Heart right ventricle (tissue), 16 donors: Measurements from ENCODE around the gene ZBTB46. TPM values are rescaled to one million over a fixed set of nuclear protein-coding genes. Genes with fewer than 3 reads are reported as not detected.

Experiments used
- ATAC-seq, 8 donors: fragments of 200-7000 bp; cut with Tn5 transposase; one replicate each; pipeline ENCODE4 v1.9.1; 2020; ENCODE audit warnings: mild to moderate bottlenecking in 8 of 8, moderate library complexity in 8 of 8, moderate number of reproducible peaks in 1 of 8
- DNase-seq, 2 donors: peaks; one replicate each; pipeline ENCODE4 v3.0.0-alpha.2; 2020
- H3K27ac ChIP-seq, 10 donors: fragments of 200-600 bp; sonication (generic) in 2 of 10; one replicate each; pipeline versions ENCODE4 v1.5.0 to v1.8.0; 2020 to 2022; ENCODE audit warnings: mild to moderate bottlenecking in 3 of 10
- H3K27me3 ChIP-seq, 7 donors: fragments of 200-600 bp; one replicate each; pipeline ENCODE4 v1.8.0; 2021 to 2022; ENCODE audit warnings: mild to moderate bottlenecking in 2 of 7
- H3K36me3 ChIP-seq, 9 donors: fragments of 200-600 bp; sonication (generic) in 1 of 9; one replicate each; pipeline versions ENCODE4 v1.5.0 to v1.8.0; 2020 to 2022; ENCODE audit warnings: mild to moderate bottlenecking in 2 of 9
- H3K4me1 ChIP-seq, 9 donors: fragments of 200-600 bp; sonication (generic) in 1 of 9; one replicate each; pipeline versions ENCODE4 v1.5.0 to v1.8.0; 2020 to 2022; ENCODE audit warnings: mild to moderate bottlenecking in 4 of 9
- H3K4me3 ChIP-seq, 10 donors: fragments of 200-600 bp; sonication (generic) in 2 of 10; one replicate each; pipeline versions ENCODE4 v1.5.0 to v1.8.0; 2020 to 2022; ENCODE audit warnings: mild to moderate bottlenecking in 7 of 10, moderate library complexity in 2 of 10
- H3K9me3 ChIP-seq, 11 donors: fragments of 200-600 bp in 10 of 11; sonication (generic) in 2 of 11; one replicate each; pipeline versions ENCODE4 v1.5.0 to v1.8.0; 2013 to 2022; ENCODE audit warnings: mild to moderate bottlenecking in 2 of 11, control low read depth in 1 of 11, moderate library complexity in 1 of 11
- WGBS, 2 donors: extraction: QIAGEN DNeasy Blood & Tissue Kit; methylation state at CpG; one replicate each; pipeline ENCODE4 v1.1.7; 2013; ENCODE audit warnings: inconsistent platforms in 1 of 2; 5-methylcytosine and 5-hydroxymethylcytosine counted together
- intact Hi-C, 10 donors: fragments of 100-400 bp; cut with DNase I; formaldehyde crosslinking; loops; one replicate each; pipeline versions ENCODE4 v1.11.1 to v1.14.2; 2022
- polyA plus RNA-seq, 2 donors: library from polyadenylated mRNA; stranded (reverse); fragments of 200-250 nt; gene quantifications; one replicate each; pipeline ENCODE4 v1.2.3, GENCODE V29; 2013
- total RNA-seq, 10 donors: library from RNA; stranded (reverse); fragmentation: NEBNext Ultra II Directional in 3 of 10; extraction: Animal tissue kit (Norgen Biotek cat#: 25700) in 3 of 10; gene quantifications; one replicate each; pipeline versions ENCODE4 v1.2.1 to v1.2.4, GENCODE V29; 2021 to 2023
- TF ChIP-seq, protein P1 (sequence below), 9 donors: fragments of 200-600 bp; sonication (generic) in 2 of 9; IDR thresholded peaks; one replicate each; pipeline versions ENCODE4 v1.5.0 to v1.8.0; 2021 to 2022; ENCODE audit warnings: antibody characterized with exemption in 9 of 9, mild to moderate bottlenecking in 5 of 9, moderate library complexity in 1 of 9
- donor health status: Arrhythmogenic right ventricular cardiomyopathy.
- donor health status: ischemic (EF 13 %, LVEDD 7.1; RV severe dilation, severe dysfunction).
- donor health status: healthy with polysubstance abuse.
- donor health status: DM: no; HTN: yes; CAD: no.
- donor health status: DM: no; HTN: no; CAD: no.
- donor health status: ischemic (EF 25% LVEDD 6.9; RV normal size, moderate dysfunction).
- donor health status: ischemic (EF 25% LVEDD 5.7; RV mildly dilated, moderate dysfunction).
- donor health status: healthy.
- donor health status: DM: yes; HTN: yes; CAD: no.
- donor health status: Ischemic cardiomyopathy.
- donor health status: ischemic (EF 35%, LVEDD 5.7; RV mildly dilated, moderate dysfunction).
- donor health status: nonischemic (EF 11% LVEDD 7.7; RV severe dilation, severe dysfunction).
- donor health status: DM: yes; HTN: yes; CAD: no.
- donor health status: PGD.
- donor health status: ischemic (EF 29% LVEDD 5.4; RV normal size, mild dysfunction).
- donor health status: nonischemic (EF 23%, LVEDD 6.1; RV moderate dilation, normal function).

The ZBTB46 gene
- total and polyA plus RNA-seq, 12 donors: 5.6 to 25.4 (median 14.4) TPM

DNA sequence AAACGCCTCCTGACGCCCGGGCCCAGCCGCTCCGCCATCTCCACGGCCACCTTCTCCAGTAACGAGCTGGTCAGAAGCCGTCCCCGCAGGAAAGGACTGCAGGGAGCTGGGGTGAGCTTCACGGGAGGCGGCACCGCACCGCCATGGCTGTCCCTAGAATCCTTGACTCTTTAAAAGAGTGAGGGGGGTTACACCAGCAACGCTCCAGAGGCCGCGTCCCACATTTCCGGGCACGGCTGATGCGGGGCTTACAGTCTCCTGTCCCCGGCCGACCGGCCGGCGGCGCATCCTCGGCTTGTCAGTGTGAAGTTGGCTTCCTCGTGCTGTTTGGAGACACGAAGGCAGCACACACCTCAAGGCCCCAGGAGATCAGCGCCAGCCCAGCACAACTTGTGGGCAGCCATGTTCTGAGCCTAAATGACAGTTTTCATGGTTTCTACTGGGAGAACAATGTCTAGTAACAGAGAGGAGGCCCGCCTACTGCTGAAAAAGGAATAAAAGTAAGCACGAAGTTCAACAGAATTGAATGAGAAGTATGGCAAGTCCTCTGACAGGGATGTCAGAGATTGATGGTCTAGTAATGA is 61.1 kb downstream of the ZBTB46 start:
- DNase-seq: no peak
- Histone ChIP-seq H3K27me3 (no peaks in the 10 kb centered on the region), H3K9me3 (no peaks in the 10 kb centered on the region), H3K4me1 (peaks cover 0 to 31% (median 14%) of the 10 kb centered on the region in 9 donors), H3K36me3 (peaks cover 0 to 74% (median 28%) of the 10 kb centered on the region in 9 donors), H3K4me3 (no peak overlapping the region), H3K27ac (no peak overlapping the region)
- intact Hi-C loops: loop anchor here in 2 of 10 donors (10.0 kb wide), 1 partner anchor 205 kb away; the partner anchor contains the start of gene SAMD10 (in 2 of the 2)
- TF ChIP-seq, protein P1, sequence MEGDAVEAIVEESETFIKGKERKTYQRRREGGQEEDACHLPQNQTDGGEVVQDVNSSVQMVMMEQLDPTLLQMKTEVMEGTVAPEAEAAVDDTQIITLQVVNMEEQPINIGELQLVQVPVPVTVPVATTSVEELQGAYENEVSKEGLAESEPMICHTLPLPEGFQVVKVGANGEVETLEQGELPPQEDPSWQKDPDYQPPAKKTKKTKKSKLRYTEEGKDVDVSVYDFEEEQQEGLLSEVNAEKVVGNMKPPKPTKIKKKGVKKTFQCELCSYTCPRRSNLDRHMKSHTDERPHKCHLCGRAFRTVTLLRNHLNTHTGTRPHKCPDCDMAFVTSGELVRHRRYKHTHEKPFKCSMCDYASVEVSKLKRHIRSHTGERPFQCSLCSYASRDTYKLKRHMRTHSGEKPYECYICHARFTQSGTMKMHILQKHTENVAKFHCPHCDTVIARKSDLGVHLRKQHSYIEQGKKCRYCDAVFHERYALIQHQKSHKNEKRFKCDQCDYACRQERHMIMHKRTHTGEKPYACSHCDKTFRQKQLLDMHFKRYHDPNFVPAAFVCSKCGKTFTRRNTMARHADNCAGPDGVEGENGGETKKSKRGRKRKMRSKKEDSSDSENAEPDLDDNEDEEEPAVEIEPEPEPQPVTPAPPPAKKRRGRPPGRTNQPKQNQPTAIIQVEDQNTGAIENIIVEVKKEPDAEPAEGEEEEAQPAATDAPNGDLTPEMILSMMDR (IDR thresholded peaks at IDR 0.05): no peak
- no peak for ATAC-seq
- 91% methylated on average over 31 of the region's 31 CpGs for WGBS, 2 donors

DNA sequence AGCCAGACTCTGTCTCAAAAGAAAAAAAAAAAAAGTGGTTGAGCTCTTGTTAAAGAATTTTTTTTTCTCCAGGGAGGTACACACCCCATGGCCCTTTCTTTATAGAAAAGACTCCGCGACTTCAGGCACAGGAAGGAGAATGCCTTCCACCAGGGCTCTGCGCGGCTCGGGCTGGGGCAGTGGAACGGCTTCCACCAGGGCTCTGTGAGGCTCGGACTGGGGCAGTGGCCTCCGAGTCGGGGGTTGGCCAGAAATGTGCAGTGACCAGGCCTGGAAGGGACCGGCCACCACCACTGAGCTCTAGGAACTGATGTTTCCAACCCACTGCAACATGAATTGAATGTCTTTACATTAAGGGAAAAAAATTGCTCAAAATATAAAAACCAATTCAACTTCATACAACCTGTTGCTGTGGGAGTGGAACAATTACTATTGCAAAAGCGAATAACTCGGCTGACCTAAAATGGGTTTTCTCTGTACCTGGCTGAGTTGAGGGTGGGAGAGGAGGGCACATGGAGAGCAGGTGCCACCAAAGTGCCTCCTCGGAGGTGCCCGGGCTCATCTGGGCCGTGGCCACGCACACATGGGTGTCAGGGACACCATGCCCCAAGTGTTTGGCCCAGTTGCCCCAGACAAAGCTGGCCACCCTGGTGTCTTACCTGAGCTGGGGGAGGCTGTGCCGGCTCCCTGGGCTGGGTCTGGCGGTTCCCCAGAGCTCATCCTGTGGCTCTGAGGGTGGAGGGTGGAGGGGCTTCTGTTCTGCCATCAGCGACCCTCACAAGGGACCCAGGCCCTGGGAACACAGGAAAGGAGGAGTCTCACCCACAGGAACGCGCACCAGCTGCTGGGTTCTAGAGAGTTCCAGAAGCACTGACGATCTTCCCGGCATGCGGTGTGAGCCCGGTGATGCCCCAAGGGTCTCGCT is 62.2 kb downstream of the ZBTB46 start:
- WGBS, 2 donors: 91 to 93% methylated on average over 26 of the region's 26 CpGs
- DNase-seq: no peak
- TF ChIP-seq, protein P1 (IDR thresholded peaks at IDR 0.05): no peak

DNA sequence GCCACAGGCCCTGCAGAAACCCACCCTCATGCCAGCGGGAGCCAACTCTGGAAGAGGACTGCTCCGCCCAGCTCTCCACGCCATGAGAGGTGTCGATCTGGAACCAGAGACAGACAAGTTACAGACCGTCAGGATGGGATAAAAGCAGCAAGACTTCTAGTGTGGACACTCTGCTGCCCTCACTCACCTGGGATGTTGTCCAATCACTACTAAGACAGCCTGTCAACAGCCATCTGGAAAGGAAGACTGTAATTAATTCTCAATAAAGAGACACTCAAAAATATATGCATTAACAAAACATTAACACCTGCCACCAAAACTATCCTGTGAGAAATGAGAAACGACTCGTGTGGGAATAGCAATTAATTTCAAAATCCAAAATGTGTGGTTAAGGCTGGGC is 63.2 kb downstream of the ZBTB46 start:
- DNase-seq (no peak), ATAC-seq (no peak)
- Histone ChIP-seq H3K36me3 (peaks cover 0 to 84% (median 28%) of the 10 kb centered on the region in 9 donors), H3K4me1 (peaks cover 0 to 18% (median 3%) of the 10 kb centered on the region in 9 donors), H3K4me3 (no peak overlapping the region), H3K27ac (no peak overlapping the region), H3K9me3 (no peaks in the 10 kb centered on the region), H3K27me3 (no peaks in the 10 kb centered on the region)
- TF ChIP-seq, protein P1 (IDR thresholded peaks at IDR 0.05): no peak
- intact Hi-C loops: no loop called here
- WGBS, 2 donors: 79 to 80% methylated on average over 7 of the region's 7 CpGs

More for the DNA sequence above, 62.2 kb downstream of the ZBTB46 start:
- Histone ChIP-seq H3K27me3 (no peaks in the 10 kb centered on the region), H3K4me3 (no peak overlapping the region), H3K27ac (no peak overlapping the region), H3K4me1 (peaks cover 0 to 23% (median 11%) of the 10 kb centered on the region in 9 donors), H3K36me3 (peaks cover 0 to 75% (median 28%) of the 10 kb centered on the region in 9 donors), H3K9me3 (no peaks in the 10 kb centered on the region)
- ATAC-seq: no peak
- intact Hi-C loops: no loop called here

DNA sequence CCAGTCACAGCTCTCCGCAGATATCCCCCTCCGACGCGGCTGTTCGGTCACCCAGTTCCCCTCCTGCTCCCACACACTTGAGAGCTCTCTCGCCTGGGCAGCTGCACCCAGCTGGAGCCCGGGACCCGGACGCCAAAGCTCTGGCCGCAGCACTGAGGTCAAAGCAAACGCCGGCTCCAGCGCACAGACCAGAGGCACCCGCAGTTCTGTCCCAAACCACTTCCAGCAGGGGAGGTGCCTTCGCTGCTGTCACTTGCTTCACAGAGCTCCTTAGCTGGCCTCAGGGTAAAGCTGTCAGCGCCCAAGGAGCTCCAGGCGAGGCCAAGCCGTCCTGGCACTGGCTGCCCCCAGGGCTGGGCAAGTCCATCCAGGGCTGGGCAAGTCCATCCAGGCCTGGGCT is 63.6 kb downstream of the ZBTB46 start:
- Histone ChIP-seq H3K27me3 (no peaks in the 10 kb centered on the region), H3K36me3 (peaks cover 0 to 89% (median 28%) of the 10 kb centered on the region in 9 donors), H3K4me1 (peaks cover 0 to 13% (median 0%) of the 10 kb centered on the region in 9 donors), H3K9me3 (no peaks in the 10 kb centered on the region), H3K27ac (no peak overlapping the region), H3K4me3 (no peak overlapping the region)
- intact Hi-C loops: no loop called here
- ATAC-seq (peak in 6 of 8 donors; percentile 31 to 73 (median 58)), DNase-seq (no peak)
- WGBS, 2 donors: 73 to 83% methylated on average over 18 of the region's 18 CpGs
- TF ChIP-seq, protein P1 (IDR thresholded peaks at IDR 0.05): no peak
